HG03565 (cell line): ENCODE results near the gene LYPD1.

Experiments used
- ATAC-seq: cut with Tn5 transposase; IDR thresholded peaks from one replicate; pipeline ENCODE4 v1.9.1; 2021; ENCODE audit warnings: mild to moderate bottlenecking, moderate library complexity; ENCODE audit not compliant: unreplicated experiment

The LYPD1 gene

DNA sequence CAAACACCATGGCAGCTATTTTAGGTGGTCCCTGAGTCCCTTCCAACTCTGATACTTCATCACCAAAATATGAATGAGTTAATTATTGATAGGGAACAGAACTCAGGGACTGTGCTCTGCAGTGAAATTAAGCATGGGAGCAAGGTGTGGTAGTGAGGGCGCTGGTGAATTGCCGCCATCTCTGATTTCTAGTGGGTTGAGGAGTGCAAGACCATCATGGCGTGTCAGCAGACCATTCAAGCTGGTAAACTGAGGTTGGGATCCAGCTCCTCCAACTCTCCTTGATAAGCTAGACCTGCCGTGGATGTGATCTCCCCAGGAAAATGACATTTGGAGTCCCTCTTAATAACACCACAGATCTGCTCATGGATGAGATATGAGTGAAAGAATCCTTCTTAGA lies 70.4 kb downstream of the LYPD1 start:
- no peak for ATAC-seq

DNA sequence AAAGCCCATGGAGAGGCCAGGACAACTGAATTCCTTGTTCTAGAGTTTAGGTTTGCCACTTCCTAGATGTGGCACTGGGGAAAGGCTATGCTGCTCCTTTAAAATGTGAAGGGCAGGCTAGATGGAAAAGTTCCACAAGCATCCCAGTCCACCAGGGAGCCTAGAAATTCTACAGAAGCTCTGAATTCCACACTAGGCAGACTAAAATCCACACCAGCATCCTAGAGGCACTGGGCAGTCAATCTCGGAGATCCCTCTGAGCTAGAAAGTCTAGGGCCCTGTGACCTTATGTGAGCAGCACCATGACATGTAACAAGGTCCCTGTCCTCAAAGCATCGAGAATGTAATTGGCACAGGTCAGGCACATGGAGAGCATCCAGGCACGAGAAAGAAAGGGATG lies 71.5 kb downstream of the LYPD1 start:
- no peak for ATAC-seq

DNA sequence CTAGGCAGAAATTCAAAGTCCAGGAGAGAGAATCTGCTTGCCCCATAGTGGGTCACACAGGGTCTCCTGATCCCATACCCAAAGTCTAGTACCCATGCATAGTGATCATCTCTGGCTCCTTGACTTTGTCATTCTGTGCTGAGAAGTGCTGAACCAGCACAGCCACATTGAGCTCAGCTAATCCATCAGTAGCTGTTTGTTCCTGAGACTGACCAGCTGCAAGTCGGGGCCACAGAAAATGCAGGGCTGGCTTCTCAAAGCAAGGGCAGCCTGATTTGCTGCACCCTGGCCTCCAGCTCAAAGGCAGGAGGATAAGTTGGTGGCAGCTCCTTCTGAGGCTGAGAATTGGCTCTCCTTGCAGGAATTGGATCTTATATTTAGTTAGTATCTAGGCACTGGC lies 72.2 kb downstream of the LYPD1 start:
- ATAC-seq = no peak

DNA sequence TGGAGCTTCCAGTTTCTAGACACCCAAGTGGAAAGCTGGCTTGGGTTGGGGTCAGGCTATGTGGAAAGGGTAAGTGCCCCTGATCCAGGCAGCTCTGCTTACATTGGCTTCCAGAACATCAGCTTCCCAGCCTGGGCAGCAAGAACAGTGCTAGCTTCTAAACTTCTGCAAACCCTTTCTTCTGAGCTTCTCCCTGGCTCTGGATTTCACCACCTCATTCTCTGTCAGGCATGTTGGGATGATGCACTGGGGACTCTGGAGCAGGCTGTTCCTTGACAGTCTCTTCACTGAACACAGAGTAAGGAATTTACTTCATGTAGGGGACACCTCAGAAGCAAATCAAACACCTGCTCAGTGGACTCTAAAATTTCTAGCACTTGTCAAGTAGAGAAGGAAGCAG lies 72.8 kb downstream of the LYPD1 start:
- ATAC-seq = no peak

DNA sequence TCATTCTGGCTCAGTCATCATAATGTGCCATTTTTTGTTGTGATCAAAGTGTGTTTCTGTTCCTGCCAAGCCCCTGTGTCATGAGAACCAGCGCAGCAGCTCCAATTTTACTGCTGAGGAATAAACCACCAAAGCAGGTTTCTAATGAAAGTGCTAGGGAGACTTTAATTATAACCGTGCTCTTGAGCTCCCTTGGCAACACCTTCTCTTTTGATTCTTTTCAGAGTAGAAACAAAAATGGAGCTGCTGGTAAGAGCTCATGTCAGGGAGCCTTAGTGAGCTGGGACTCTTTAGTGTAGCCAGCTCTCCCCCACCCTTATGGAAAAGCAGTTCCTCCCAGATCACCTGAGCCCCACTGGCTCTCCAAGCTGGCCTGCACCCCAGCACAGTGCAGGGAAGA lies 74.3 kb downstream of the LYPD1 start:
- no peak for ATAC-seq

DNA sequence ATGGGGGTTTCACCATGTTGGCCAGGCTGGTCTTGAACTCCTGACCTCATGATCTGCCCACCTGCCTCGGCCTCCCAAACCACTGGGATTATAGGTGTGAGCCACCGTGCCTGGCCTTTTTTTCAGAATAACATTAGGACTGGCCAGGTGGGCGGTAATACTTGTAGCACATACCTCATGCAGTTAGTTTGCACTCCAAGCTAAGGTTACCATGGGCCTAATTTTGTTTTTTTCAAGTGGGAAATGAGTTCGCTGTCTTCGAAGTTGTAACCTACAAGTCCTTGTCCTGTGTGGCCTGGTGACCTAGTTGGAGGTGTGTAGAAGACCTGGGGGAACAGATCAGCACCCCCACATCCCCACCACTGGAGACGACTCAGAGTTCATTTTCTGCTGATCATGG lies 74.8 kb downstream of the LYPD1 start:
- no peak for ATAC-seq
